K562 (cell line): ENCODE data around the gene ZNF501. TPM values are rescaled to one million over a fixed set of nuclear protein-coding genes. Genes with fewer than 3 reads are reported as not detected.

Experiments
- PRPF4 ChIP-seq: fragments of 200-400 bp; formaldehyde crosslinking; IDR thresholded peaks from one replicate; pipeline ENCODE4 v1.6.1; 2017; ENCODE audit warnings: low read length, low read depth, mild to moderate bottlenecking; ENCODE audit not compliant: insufficient read depth, poor library complexity, severe bottlenecking
- polyA plus RNA-seq, 8 experiments: library from polyadenylated mRNA; depleted of rRNA in 4 of 8; stranded (reverse) in 5 of 8; unstranded in 3 of 8; fragments of >200 nt; fragmentation: Nextera tagmentation in 2 of 8; fragmentation: Illumina TruSeq in 1 of 8; extraction: Ambion mirVana in 2 of 8; extraction: Trizol in 1 of 8; gene quantifications; 2 replicates each; pipeline versions ENCODE4 v1.2.1 to v1.2.3, GENCODE V29; 2011 to 2014; ENCODE audit warnings: inconsistent platforms in 1 of 8, missing spikeins in 1 of 8
- total RNA-seq, 7 experiments: library from RNA; depleted of rRNA in 6 of 7; stranded (reverse); fragments of >200 nt in 6 of 7; fragmentation: Illumina TruSeq in 2 of 7; extraction: Trizol in 2 of 7; gene quantifications; 2 replicates each; pipeline versions ENCODE4 v1.2.1 to v1.2.3, GENCODE V29; 2011 to 2021; ENCODE audit warnings: low replicate concordance in 1 of 7
- TF ChIP-seq, protein P1 (sequence below): fragments of 450-650 bp; IDR thresholded peaks from 2 replicates; pipeline ENCODE4 v1.6.1; 2016; ENCODE audit warnings: mild to moderate bottlenecking, moderate library complexity
- TF ChIP-seq, protein P2 (sequence below): fragments of 250-450 bp; sonication (Bioruptor Pico); IDR thresholded peaks from 2 replicates; pipeline ENCODE4 v1.5.0; 2020; ENCODE audit warnings: mild to moderate bottlenecking, borderline replicate concordance
- TF ChIP-seq, protein P3 (sequence below): sonication (generic); formaldehyde crosslinking; IDR thresholded peaks from 2 replicates; pipeline ENCODE4 v1.8.0; 2022; ENCODE audit warnings: mild to moderate bottlenecking, missing genetic modification reagents, borderline replicate concordance
- TF ChIP-seq, protein P4 (sequence below): fragments of 150-350 bp; IDR thresholded peaks from 2 replicates; pipeline ENCODE4 v1.6.1; 2014; ENCODE audit warnings: low read depth, mild to moderate bottlenecking, low read length, borderline replicate concordance

ZNF501 gene
- total and polyA plus RNA-seq, 9 of the 15 experiments (the other 6 are each of a cell fraction or from before 2014, with no cell fraction given), result 1.2 to 6.5 (median 3.7) TPM

DNA sequence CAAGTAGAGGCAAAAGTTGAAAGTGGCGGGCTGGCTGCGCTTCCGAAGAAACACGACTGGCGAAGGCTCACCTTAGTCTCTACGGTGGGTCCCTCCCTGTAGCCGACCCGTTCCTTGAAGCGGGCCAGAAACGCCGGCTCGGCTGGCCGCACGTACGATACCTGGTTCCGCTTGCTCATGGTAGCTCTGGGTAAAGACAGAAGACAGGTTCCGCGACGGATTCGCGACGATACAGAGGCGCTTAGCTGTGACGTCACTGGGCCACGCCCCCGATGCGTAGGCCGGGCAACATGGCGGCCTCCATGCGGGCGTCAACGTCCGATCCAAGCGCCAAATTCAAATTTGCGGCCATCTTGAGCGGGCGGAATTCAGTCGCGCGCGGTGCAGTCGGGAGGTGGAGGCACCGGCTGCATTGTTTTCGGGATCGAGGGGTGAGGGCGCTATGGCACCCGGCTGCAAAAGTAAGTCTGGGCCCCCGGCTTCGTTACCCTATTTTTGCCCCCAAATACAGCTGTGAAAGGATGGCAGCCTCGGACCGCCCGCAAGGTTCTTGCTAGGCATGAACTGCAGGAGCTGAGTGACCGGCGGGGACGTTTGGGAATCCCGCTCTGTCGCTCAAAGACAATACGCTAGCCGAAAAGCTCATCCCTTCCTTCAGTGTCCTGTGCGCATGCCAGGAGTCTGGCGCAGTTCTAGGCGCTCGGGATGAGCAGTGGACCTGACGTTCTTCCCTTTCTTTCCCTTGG lies 32.2 kb downstream of the ZNF501 start, which contains the start of the genes KIAA1143 and KIF15 (continued):
- TF ChIP-seq, protein P1, sequence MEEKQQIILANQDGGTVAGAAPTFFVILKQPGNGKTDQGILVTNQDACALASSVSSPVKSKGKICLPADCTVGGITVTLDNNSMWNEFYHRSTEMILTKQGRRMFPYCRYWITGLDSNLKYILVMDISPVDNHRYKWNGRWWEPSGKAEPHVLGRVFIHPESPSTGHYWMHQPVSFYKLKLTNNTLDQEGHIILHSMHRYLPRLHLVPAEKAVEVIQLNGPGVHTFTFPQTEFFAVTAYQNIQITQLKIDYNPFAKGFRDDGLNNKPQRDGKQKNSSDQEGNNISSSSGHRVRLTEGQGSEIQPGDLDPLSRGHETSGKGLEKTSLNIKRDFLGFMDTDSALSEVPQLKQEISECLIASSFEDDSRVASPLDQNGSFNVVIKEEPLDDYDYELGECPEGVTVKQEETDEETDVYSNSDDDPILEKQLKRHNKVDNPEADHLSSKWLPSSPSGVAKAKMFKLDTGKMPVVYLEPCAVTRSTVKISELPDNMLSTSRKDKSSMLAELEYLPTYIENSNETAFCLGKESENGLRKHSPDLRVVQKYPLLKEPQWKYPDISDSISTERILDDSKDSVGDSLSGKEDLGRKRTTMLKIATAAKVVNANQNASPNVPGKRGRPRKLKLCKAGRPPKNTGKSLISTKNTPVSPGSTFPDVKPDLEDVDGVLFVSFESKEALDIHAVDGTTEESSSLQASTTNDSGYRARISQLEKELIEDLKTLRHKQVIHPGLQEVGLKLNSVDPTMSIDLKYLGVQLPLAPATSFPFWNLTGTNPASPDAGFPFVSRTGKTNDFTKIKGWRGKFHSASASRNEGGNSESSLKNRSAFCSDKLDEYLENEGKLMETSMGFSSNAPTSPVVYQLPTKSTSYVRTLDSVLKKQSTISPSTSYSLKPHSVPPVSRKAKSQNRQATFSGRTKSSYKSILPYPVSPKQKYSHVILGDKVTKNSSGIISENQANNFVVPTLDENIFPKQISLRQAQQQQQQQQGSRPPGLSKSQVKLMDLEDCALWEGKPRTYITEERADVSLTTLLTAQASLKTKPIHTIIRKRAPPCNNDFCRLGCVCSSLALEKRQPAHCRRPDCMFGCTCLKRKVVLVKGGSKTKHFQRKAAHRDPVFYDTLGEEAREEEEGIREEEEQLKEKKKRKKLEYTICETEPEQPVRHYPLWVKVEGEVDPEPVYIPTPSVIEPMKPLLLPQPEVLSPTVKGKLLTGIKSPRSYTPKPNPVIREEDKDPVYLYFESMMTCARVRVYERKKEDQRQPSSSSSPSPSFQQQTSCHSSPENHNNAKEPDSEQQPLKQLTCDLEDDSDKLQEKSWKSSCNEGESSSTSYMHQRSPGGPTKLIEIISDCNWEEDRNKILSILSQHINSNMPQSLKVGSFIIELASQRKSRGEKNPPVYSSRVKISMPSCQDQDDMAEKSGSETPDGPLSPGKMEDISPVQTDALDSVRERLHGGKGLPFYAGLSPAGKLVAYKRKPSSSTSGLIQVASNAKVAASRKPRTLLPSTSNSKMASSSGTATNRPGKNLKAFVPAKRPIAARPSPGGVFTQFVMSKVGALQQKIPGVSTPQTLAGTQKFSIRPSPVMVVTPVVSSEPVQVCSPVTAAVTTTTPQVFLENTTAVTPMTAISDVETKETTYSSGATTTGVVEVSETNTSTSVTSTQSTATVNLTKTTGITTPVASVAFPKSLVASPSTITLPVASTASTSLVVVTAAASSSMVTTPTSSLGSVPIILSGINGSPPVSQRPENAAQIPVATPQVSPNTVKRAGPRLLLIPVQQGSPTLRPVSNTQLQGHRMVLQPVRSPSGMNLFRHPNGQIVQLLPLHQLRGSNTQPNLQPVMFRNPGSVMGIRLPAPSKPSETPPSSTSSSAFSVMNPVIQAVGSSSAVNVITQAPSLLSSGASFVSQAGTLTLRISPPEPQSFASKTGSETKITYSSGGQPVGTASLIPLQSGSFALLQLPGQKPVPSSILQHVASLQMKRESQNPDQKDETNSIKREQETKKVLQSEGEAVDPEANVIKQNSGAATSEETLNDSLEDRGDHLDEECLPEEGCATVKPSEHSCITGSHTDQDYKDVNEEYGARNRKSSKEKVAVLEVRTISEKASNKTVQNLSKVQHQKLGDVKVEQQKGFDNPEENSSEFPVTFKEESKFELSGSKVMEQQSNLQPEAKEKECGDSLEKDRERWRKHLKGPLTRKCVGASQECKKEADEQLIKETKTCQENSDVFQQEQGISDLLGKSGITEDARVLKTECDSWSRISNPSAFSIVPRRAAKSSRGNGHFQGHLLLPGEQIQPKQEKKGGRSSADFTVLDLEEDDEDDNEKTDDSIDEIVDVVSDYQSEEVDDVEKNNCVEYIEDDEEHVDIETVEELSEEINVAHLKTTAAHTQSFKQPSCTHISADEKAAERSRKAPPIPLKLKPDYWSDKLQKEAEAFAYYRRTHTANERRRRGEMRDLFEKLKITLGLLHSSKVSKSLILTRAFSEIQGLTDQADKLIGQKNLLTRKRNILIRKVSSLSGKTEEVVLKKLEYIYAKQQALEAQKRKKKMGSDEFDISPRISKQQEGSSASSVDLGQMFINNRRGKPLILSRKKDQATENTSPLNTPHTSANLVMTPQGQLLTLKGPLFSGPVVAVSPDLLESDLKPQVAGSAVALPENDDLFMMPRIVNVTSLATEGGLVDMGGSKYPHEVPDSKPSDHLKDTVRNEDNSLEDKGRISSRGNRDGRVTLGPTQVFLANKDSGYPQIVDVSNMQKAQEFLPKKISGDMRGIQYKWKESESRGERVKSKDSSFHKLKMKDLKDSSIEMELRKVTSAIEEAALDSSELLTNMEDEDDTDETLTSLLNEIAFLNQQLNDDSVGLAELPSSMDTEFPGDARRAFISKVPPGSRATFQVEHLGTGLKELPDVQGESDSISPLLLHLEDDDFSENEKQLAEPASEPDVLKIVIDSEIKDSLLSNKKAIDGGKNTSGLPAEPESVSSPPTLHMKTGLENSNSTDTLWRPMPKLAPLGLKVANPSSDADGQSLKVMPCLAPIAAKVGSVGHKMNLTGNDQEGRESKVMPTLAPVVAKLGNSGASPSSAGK, result peak; percentile 94
- TF ChIP-seq, protein P2, sequence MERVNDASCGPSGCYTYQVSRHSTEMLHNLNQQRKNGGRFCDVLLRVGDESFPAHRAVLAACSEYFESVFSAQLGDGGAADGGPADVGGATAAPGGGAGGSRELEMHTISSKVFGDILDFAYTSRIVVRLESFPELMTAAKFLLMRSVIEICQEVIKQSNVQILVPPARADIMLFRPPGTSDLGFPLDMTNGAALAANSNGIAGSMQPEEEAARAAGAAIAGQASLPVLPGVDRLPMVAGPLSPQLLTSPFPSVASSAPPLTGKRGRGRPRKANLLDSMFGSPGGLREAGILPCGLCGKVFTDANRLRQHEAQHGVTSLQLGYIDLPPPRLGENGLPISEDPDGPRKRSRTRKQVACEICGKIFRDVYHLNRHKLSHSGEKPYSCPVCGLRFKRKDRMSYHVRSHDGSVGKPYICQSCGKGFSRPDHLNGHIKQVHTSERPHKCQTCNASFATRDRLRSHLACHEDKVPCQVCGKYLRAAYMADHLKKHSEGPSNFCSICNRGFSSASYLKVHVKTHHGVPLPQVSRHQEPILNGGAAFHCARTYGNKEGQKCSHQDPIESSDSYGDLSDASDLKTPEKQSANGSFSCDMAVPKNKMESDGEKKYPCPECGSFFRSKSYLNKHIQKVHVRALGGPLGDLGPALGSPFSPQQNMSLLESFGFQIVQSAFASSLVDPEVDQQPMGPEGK, result no peak
- TF ChIP-seq, protein P3, sequence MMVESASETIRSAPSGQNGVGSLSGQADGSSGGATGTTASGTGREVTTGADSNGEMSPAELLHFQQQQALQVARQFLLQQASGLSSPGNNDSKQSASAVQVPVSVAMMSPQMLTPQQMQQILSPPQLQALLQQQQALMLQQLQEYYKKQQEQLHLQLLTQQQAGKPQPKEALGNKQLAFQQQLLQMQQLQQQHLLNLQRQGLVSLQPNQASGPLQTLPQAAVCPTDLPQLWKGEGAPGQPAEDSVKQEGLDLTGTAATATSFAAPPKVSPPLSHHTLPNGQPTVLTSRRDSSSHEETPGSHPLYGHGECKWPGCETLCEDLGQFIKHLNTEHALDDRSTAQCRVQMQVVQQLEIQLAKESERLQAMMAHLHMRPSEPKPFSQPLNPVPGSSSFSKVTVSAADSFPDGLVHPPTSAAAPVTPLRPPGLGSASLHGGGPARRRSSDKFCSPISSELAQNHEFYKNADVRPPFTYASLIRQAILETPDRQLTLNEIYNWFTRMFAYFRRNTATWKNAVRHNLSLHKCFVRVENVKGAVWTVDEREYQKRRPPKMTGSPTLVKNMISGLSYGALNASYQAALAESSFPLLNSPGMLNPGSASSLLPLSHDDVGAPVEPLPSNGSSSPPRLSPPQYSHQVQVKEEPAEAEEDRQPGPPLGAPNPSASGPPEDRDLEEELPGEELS (CRISPR knock-in tag), result 0 out of 2 replicates have a peak, but pooled peaks have one; percentile 14
- no peak for TF ChIP-seq PRPF4
- TF ChIP-seq, protein P4, sequence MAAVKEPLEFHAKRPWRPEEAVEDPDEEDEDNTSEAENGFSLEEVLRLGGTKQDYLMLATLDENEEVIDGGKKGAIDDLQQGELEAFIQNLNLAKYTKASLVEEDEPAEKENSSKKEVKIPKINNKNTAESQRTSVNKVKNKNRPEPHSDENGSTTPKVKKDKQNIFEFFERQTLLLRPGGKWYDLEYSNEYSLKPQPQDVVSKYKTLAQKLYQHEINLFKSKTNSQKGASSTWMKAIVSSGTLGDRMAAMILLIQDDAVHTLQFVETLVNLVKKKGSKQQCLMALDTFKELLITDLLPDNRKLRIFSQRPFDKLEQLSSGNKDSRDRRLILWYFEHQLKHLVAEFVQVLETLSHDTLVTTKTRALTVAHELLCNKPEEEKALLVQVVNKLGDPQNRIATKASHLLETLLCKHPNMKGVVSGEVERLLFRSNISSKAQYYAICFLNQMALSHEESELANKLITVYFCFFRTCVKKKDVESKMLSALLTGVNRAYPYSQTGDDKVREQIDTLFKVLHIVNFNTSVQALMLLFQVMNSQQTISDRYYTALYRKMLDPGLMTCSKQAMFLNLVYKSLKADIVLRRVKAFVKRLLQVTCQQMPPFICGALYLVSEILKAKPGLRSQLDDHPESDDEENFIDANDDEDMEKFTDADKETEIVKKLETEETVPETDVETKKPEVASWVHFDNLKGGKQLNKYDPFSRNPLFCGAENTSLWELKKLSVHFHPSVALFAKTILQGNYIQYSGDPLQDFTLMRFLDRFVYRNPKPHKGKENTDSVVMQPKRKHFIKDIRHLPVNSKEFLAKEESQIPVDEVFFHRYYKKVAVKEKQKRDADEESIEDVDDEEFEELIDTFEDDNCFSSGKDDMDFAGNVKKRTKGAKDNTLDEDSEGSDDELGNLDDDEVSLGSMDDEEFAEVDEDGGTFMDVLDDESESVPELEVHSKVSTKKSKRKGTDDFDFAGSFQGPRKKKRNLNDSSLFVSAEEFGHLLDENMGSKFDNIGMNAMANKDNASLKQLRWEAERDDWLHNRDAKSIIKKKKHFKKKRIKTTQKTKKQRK, result no peak
